NCI-H2196 (cell line): ENCODE measurements around the gene CRY2.
A peak's percentile ranks its signal among the peaks of the same experiment; 100 is the strongest.

ENCODE experiments used
- DNase-seq: peaks from one replicate; lab custom pipeline; 2025; ENCODE audit not compliant: unreplicated experiment; lab: John Stamatoyannopoulos, UW

The CRY2 gene

DNA sequence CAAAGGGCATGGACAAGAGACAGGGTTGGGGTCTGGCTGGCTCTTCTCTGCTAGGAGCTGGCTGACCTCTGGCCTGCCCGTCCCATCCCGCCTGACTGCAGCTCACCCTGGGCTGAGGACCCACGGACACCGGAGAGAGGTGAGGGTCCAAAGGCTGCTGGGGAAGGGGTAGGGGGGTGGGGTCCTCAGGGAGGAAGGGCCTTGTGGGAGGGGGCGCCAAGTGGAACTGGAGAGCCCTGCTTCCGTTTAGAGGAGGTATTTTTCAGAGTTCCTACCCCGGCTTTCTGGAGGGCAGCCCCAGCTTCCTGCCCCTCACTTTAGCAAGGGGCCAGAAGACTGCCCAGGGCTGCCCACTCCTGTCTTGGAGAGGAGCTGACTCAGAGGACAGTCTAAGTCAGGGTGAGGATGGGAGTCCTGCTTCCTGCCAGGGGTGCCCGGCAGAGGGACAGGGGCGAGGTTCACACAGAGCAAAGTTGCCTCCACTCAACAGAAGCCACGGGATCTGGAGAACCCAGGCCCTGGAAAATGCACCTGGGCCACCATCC is 82.3 kb downstream of the CRY2 start:
- DNase-seq, result no peak

DNA sequence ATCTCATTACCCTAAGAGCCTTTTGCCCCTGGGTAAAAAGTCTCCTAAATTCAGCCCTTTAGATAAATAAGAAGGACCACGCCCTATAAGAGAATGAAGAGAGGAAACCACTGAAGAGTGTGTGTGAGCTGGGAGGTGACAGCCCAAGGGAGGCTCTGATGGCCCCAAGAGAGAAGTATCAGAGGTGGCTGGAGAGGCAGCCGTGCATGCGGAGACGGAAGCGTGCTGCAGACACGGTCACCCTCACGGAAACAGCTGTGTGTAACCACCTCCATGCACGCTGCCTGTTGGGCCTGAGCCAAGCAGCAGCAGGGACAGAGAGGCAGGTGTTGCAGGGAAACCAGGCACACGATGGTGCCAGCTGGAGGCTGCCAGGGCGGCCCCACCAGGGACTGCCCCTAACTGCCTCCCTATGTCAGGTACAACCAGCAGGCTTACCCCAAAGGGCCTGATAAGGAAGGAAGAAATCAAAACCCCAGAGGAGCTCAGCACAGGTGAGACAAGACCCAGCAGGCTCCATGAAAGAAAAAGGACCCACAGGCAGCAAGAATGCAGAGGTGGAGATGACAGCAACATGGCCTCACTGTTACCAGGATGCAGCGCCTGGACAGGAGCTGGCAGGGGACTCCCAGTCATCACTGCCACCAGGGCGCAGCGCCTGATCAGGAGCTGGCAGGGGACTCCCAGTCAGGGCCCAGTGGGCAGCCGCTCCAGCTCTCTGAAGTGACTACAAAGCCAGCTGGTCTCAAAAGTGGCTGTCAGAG is 82.9 kb downstream of the CRY2 start:
- peak; percentile 84 for DNase-seq

DNA sequence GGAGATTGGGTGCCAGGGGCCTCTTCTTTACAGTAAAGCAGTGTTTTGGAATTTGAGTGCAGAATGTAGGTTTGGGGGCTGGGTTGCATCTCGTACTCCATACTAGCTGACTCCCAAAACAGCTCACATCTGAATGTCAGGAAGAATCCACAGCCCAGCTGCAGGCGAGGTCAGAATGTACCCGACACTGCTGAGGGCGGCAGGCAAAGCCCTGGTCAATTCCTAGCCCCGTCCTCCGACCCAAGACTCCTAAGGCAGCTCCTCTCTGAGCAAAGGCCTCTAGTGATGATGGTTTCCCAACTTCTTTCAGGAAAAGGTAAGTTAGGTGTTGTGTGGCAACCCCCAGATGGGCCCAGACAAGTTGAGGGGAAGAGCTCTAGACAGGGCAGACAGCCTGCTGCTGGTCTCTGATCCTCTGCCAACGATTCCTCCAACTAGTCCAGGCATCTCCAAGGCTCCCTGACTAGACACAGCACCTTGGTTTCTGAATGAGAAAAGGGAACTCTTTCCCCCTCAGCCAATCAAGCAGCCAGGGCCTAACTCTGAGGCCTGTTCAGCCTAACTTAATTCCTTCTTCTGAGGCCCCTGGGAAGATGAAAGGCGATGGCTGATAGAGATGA is 83.8 kb downstream of the CRY2 start:
- no peak for DNase-seq

DNA sequence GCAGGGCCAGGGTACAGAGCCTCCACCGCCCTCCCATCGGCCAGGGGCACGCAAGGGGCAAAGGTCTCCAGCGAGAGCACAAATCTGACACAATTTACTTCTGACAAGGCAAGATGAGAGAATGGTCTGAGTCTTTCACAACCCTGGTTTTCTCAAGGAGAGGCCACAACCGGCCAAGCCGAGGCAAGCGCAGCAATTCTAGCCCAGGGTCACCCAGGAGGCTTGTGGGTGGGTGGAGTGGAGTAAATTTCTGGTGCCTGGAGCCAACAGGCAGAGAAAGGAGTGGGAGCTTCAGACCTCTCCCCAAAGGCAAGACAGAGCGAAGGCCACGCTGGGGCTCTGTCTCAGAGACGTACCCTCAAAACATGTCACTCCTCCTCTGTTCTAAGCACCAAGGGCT is 84.5 kb downstream of the CRY2 start:
- no peak for DNase-seq

DNA sequence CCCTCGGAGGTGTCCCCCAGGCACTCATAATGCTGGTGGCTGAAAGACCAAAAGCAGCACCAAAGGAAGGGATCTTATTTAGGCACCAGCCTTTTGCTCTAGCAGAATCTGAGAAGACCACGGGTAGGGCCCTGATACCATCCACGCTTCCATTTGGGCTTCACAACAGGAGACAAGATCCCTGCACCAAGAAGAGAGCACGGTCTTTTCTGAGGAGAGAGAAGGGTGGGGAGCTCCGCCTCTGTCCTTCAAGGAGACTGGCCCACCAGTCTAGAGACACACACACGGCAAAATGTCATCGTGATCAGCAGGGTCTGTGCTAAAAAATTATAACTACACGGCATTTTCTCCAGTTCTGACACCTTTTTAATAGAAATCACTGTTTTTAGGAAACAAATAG is 84.9 kb downstream of the CRY2 start:
- no peak for DNase-seq
